Epidermal melanocyte (primary cell): ENCODE measurements around the gene YIPF6.
"Not testable (repeated sequence)": the region's sequence is repeated elsewhere in the genome, so short reads cannot be mapped to it uniquely, and the experiment has no call there.

Experiments used
- DNase-seq: peaks from one replicate; pipeline ENCODE4 v3.0.0; 2011; ENCODE audit warnings: low spot score; ENCODE audit not compliant: insufficient read length

The YIPF6 gene, protein sequence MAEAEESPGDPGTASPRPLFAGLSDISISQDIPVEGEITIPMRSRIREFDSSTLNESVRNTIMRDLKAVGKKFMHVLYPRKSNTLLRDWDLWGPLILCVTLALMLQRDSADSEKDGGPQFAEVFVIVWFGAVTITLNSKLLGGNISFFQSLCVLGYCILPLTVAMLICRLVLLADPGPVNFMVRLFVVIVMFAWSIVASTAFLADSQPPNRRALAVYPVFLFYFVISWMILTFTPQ

DNA sequence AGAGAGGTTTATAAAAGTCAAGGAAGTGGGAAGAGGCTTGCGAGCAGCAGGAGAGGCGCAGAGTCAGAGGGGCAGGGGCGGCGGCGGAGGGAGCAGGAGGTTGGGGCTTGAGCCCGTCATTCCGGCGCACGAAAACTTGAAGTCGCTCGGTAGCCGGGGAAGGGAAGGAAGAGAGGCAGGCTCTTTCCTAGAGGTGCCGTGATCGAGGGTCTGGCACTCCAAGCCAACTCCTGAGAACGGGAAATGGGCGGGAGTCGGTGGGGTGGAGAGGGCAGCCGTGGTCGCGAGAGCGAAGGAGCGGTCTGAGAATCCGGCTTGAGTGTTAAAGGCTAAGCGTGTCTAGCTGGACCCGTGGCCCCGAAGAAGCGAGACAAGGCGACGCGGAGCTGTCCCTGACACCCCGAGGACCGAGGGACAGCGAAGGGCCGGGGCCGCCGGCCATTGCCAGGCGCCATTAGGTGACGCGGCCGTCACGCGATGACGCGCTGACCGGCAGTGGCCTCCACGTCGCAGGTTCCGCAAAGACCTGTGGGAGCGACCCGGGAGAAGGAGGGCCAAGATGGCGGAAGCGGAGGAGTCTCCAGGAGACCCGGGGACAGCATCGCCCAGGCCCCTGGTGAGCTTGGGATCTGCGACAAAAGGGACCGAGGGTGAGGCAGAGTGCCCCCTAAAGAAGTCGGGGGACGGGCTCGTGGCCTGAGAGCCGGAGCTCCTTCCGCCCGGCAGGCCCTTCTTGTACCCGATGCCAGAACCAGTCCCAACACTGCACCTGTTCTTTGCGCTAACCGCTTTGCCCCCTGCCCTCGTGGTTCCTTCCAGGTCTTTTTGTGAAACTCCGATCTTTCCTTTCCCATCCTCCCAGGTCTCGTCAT lies at the start of gene YIPF6:
Gene YIPF6 (plus strand): TSS at position 544 of the 872 bp plus-strand sequence. CDS start 16 bp downstream, at position 560.
- DNase-seq: peak; percentile 31

GRCh38 chrX:68451720-68452119 lies 47.1 kb upstream of the YIPF6 start:
- DNase-seq: no peak

DNA sequence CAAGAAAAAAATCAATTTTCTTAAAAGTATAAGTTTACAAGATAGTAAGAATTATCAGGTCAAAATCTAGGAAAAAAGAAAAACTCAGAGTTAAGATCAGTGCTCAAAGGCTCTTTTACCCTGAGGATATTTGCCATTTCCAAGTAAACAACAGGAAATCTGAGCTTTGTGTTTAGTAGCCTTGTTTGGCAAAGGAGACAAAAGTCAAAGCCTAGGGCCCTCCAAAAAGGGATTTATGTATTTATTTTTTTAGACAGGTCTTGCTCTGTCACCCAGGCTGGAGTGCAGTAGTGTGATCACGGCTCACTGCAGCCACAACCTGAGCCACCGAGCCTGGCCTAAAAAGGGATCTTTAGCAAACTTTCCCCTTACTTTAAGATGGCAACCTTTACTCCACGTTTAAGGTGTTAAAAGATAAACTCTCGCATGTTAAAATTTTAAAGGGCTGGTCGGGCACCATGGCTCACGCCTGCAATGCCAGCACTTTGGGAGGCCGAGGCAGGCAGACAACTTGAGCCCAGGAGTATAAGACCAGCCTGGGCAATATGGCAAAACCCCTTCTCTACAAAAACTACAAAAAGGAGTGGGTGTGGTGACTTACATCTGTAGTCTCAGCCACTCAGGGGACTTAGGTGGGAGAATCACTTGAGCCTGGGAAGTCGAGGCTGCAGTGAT lies 44.2 kb upstream of the YIPF6 start:
- no peak for DNase-seq

- DNase-seq: no peak
These were observed 43.7 kb upstream of the YIPF6 start for GRCh38 chrX:68455151-68455510.

DNA sequence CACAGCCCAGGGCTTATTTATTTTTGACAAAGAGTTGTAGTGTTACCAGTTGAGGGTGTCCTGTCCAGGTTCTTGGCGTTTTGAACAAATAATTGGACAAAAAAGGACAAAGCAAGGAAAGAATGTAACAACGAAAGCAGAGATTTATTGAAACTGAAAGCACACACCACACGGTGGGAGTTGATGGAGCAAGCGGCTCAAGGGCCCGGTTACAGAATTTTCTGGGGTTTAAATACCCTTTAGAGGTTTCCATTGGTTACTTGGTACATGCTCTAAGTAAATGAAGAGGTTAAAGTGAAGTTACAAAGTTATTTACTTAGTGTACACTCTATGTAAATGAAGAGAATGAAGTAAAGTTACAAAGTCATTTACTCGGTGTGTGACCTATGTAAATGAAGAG lies 37.8 kb upstream of the YIPF6 start:
- DNase-seq: no peak

DNA sequence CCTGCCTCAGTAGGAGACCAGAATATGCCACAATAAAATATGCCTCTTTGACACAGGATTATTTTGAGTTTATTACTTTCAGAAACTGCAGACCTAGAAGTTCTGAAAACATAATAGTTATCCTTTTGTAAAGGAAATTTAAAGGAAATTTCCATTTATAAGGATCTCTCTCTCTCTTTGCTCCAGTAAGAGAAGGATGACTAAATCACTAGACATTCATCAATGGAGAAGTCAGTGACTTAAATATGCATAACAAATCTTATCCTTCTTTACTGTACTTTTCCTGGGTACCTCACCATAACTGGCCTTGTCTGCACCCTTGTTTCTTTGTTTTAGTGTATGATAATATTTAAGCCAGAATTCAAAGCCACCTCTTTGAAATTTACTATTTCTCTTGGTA lies 37.3 kb upstream of the YIPF6 start:
- no peak for DNase-seq

DNA sequence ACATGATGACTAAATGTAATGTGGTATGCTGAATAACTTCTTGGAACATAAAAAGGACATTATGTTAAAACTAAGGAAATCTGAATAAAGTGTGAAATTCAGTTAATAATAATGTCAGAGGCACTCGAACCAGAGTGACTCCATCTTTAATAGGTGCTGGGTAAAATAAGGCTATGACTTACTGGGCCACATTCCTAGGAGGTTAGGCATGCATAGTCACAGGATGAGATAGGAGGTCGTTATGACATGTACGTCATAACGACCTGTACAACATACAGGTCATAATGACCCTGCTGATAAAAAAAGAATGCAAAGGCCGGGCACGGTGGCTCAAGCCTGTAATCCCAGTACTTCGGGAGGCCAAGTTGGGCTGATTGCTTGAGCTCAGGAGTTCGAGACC lies 36.7 kb upstream of the YIPF6 start:
- no peak for DNase-seq

GRCh38 chrX:68462653-68463052 lies 36.2 kb upstream of the YIPF6 start:
- no peak for DNase-seq

DNA sequence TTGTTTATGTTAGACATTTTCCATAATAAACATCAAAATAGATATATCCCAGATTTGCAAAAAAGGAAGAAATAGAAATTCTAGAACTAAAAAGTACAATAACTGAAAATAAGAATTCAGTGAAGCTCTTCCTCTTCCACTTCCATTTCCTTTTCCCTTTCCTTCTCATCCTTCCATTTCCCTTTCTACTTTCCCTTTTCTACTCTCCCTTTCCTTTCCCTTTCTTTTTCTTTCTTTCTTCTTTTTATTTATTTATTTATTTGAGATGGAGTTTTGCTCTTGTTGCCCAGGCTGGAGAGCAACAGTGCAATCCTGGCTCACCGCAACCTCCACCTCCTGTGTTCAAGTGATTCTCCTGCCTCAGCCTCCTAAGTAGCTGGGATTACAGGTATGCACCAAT lies 35.0 kb upstream of the YIPF6 start:
- no peak for DNase-seq

DNA sequence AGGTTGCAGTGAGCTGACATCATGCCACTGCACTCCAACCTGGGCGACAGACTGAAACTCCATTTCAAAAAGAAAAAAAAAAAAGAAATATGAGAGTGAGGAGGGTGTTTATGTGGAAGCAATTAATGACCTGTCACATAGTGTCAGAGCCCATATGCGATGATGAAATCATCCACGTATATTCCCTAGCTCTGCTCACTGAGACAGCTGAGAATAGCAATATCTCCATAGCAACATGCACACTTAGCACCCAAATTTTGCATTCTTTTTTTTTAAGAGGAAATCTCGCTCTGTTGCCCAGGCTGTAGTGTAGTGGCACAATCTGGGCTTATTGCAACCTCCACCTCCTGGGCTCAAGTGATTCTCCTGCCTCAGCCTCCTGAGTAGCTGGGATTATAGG lies 34.1 kb upstream of the YIPF6 start:
- no peak for DNase-seq

GRCh38 chrX:68480969-68481368 lies 17.9 kb upstream of the YIPF6 start:
- DNase-seq: no peak

GRCh38 chrX:68486198-68486597 lies 12.7 kb upstream of the YIPF6 start:
- not testable (repeated sequence) for DNase-seq

GRCh38 chrX:68487254-68487653 lies 11.6 kb upstream of the YIPF6 start:
- no peak for DNase-seq

DNA sequence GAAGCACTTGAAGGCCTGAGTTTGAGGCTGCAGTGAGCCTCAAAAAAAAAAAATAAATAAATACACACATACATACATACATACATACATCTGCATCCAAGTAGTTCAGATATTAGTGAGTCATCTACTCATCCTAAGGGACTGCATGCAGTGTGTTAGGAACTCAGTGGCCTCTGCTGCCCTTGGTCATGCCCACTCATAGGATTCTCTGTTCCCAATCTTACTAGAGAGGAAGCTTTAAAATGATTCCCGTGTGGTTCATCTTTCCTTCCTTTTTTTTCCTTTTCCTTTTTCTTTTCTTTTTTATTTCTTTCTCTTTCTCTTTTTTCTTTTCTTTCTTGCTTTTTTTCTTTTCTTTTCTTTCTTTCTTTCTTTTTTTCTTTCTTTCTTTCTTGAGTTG lies 10.9 kb upstream of the YIPF6 start:
- DNase-seq: no peak

- no peak for DNase-seq
These were observed 10.2 kb upstream of the YIPF6 start for GRCh38 chrX:68488657-68489056.

DNA sequence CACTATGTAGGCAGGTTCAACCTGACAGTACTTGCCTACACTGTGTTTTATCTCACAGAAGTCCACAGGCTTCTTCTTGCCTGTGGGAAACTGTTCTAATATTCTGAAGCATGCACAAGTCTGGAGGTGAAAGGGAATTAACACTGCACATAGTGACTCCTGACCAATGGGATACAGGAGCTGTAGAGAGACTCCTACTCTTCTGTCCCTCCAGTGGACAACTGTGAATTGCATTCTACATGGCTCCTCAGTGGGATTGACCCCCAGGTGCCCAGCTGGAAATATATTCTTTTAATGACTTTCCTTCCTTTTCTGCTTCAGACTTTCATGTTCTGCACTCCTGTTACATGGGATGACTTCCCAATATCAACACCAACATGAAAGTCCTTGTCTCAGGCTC lies 8.2 kb upstream of the YIPF6 start:
- no peak for DNase-seq

GRCh38 chrX:68492583-68492982 lies 6.3 kb upstream of the YIPF6 start:
- no peak for DNase-seq

- not testable (repeated sequence) for DNase-seq
These were observed 5.1 kb upstream of the YIPF6 start for GRCh38 chrX:68493776-68494175.

- no peak for DNase-seq
These were observed 775 bp upstream of the YIPF6 start for GRCh38 chrX:68498044-68498507.

GRCh38 chrX:68499543-68500504 lies 973 bp downstream of the YIPF6 start:
- DNase-seq: no peak
